HT-29 (cell line): Measurements from ENCODE around the gene CHN2. TPM values are rescaled to one million over a fixed set of nuclear protein-coding genes. Genes with fewer than 3 reads are reported as not detected.

ENCODE experiments used
- DNase-seq: peaks from one replicate; pipeline ENCODE4 v3.0.0-alpha.2; 2015; ENCODE audit warnings: low spot score
- total RNA-seq: library from RNA; depleted of rRNA; stranded (reverse); fragments of >200 nt; shearing (Covaris generic); gene quantifications from 2 replicates; pipeline ENCODE4 v1.2.3, GENCODE V29; 2014

CHN2 gene
- total RNA-seq, 1 experiment from 2014 or later = 4.3 TPM

DNA sequence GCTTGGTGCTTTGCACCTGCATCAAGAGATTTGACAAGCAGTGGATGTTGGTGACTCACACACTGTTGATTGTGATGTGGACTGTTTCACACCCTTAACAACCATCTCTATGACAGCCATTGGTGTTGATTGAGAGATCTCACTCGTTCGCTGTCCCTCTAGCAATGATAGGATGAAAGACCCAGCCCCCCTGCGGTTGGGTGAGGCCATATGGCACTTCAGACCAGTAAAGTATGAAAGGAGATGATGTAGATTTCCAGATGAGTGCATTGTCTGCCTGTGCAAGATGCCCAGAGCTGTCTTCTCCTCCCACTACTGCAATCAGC is 230.4 kb downstream of the CHN2 start:
- peak; percentile 42 for DNase-seq

DNA sequence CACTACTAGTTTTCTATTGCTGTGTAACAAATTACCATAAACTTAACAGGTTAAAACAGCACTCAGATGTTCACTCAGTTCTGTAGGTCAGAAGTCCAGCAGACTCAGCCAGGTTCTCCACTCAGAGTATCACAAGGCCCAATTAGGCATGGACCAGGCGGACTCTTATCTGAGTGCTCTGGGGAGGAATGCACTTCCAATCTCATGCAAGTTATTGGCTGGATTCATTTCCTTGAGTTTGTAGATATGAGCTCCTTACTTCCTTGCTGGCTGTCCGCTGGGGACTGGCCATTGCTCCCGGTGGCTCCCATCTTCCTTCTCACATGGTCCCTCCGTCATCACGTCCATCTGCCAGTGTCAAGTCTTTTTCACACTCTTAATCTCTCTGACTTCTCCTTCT is 232.0 kb downstream of the CHN2 start:
- no peak for DNase-seq

DNA sequence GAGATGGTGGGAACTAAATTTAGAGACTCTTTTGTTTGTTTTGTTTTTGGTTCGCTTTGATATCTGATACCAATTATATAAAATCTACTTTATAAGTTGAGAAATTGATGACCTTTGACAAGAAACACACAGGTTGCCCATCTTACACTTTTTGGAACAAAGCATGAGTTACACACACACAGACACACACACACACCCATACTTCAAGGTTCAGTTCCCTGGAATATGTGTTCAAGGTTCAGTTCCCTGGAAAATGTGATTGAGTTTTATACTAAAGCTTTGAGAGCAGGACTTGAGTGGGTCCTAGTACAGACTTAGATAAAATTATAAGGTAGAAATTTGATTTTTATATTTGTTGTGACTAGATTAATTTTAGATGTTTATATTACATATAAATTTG is 234.8 kb downstream of the CHN2 start:
- DNase-seq = no peak

DNA sequence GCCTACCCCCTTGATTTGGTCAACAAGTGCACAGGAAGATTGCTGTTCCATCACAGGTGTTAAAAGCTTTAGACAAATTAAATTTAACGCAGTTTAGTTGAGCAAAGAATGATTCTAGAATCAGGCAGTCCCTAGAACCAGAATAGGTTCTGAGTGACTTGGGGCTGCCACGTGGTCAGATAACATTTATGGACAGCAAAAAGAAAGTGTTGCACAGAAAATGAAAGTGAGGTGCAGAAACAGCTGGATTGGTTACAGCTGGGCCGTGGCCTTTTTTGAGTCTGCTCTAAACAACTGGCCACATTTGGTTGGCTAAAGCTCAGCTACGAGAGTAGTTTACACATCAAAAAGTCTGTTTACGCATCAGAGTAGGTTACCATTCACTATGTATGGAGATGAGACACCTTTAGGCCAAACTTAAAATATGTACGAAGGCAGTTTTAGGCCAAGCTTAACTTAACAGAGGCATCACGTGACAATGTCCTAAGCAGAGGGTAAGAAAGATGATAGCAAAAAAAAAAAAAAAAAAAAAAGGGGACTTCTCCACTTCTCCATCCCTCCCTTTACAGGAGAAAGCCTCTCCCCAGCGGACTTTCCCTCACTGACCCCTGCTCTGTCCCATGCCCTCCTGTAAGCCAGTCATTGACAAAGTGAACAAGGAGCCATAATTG is 235.8 kb downstream of the CHN2 start:
- DNase-seq = no peak

- DNase-seq = no peak
Observed at GRCh38 chr7:29431686-29432085, 237.1 kb downstream of the CHN2 start.

GRCh38 chr7:29432721-29433120 is 238.1 kb downstream of the CHN2 start:
- no peak for DNase-seq

DNA sequence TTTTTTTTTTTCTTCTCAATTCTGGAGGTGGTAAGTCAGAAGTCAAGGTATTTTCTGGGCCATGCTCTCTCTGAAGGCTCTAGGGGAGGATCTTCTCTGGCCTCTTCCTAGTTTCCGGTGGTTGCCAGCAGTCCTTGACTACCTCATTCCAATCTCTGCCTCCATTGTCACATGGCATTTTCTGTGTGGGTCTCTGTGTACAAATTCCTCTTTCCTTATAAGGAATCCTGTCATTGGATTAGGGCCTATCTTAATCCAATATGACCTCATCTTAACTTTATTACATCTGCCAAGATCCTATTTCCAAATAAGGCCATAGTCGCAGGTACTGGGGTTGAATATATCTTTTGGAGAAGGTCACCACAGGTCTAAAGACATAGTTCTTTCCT is 239.8 kb downstream of the CHN2 start:
- no peak for DNase-seq

DNA sequence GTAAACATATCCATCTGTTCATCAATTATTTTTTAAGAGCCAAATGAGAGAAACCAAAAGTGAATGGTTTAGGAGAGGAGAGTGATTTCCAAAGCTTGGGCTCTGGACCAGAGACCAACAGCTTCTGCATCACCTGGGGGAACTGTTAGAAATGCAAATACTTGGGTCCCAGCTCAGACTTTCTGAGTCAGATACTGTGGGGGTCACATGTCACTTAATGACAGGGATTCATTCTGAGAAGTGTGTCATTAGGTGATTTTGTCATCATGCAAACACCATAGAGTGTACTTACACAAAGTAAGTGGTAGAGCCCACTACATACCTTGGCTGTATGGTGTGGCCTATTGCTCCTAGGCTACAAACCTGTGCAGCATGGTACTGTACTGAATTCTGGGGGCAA is 240.6 kb downstream of the CHN2 start:
- no peak for DNase-seq

DNA sequence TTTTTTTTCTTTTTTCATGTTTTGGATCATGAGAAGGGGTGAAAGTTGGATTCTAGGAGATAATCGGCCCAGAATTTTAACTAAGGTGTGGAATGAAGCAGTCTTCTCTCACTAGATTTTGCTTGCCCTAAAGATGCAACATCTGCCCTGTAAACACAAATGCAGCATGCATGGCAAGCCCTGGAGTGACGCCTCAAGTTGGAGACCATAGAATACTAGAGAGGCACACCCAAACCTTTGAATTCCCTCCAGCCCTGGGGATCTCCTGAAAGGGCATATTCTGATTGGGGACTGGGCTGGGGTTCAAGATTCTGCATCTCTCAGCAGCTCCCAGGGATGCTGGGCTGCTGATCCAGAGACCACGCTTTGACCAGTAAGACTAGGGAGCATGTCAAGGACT is 241.3 kb downstream of the CHN2 start:
- no peak for DNase-seq

DNA sequence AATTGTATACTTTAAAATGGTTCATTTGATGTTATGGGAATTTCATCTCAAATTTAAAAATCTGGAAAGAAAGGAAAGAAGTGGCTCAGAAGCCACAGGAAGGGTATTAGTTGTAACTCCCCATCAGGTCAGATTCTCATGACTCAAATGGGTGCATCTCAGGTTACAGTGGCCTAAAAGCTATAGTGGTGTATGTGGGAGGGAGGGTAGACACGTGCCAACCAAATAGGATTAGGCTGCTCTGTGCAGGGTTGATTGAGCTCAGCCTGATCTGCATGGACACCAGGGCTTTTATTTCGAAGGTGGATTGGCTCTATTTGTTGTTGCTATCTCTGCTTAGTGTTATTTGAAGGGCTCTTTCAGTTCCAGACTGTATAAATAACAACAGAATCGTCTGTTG is 247.6 kb downstream of the CHN2 start:
- no peak for DNase-seq

DNA sequence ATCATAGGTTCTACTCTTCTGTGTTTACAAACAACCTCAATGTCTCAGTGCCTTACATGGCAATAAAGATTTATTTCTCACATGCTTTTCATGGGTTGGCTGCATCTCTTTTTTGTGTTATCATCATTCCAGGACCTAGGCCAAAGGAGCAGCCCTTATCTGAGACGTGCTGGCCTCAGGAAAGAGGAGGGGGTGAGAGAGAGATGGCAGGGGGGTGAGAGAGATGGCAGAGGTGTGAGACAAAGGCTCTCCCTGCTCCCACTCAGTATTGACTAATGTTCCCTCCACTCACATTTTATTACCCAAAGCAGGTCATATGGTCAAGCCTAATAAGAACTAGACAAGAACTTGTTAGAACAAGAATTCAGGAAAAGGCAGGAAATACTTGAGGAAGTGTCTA is 249.0 kb downstream of the CHN2 start:
- DNase-seq = no peak

- DNase-seq = no peak
Observed at GRCh38 chr7:29444267-29444666, 249.7 kb downstream of the CHN2 start.

GRCh38 chr7:29445736-29446135 is 251.2 kb downstream of the CHN2 start:
- no peak for DNase-seq

GRCh38 chr7:29447828-29448227 is 253.3 kb downstream of the CHN2 start:
- no peak for DNase-seq

- peak; percentile 41 for DNase-seq
Observed at GRCh38 chr7:29449569-29450260, 255.1 kb downstream of the CHN2 start.

- no peak for DNase-seq
Observed at GRCh38 chr7:29453021-29453420, 258.4 kb downstream of the CHN2 start.

GRCh38 chr7:29454464-29454863 is 259.9 kb downstream of the CHN2 start:
- no peak for DNase-seq

- DNase-seq = no peak
Observed at GRCh38 chr7:29454899-29455451, 260.4 kb downstream of the CHN2 start.

DNA sequence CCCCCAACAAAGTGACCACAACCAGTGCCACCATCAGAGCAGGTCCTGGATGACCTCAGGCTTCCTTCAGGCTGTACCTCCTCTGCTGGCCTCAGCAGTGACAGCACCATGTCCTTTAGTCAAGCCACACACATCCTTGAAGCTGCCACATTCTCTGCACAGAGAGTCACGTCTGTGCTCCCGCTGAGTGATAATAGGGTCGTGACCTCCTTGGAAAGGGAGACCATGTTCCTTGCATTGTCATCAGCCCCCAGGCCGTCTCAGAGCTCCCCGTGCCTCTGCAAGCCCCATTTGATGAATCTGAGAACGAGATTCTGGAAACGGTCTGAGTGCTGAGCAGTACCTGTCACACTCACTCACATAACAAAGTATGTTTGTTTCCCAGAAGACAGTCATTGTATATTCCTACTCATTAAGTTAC is 262.6 kb downstream of the CHN2 start:
- DNase-seq = no peak

- no peak for DNase-seq
Observed at GRCh38 chr7:29457565-29458011, 263.0 kb downstream of the CHN2 start.

- DNase-seq = no peak
Observed at GRCh38 chr7:29458933-29459332, 264.4 kb downstream of the CHN2 start.

- no peak for DNase-seq
Observed at GRCh38 chr7:29459589-29459988, 265.0 kb downstream of the CHN2 start.

DNA sequence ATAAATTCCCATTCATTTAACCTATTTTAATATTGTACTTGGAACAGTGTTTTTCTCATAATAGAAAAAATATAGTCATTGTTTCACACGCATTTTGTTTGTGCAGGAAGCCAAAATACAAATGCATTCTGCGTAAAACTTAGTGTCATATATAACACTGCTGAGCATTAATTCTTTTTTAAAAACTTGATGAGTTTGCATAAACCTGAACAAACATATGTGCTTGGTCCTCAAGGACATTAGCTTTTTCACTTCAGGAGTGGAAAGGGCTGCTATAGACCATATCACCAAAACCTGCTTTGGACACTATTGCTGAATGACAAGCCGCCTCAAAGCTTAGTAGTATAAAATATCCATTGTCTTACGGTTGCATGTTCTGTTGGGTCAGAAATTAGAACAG is 267.4 kb downstream of the CHN2 start:
- no peak for DNase-seq
